Endothelial cell of umbilical vein (primary cell): ENCODE measurements around the gene NTRK2. TPM values are rescaled to one million over a fixed set of nuclear protein-coding genes. Genes with fewer than 3 reads are reported as not detected.

ENCODE experiments used
- BruUV-seq: library from RNA; stranded (reverse); fragments of 400-500 nt; replicated peaks from 2 replicates; lab custom pipeline; 2021; lab: Mats Ljungman, UMichigan
- CTCF ChIA-PET: fragments of 300-600, 350-600 bp; sonication (Branson Sonifier 250); formaldehyde crosslinking; loops from one replicate; lab custom pipeline; 2021; ENCODE audit warnings: antibody characterized with exemption, inconsistent platforms; lab: Charles Lee
- POLR2A ChIA-PET: fragments of 300-600, 350-600 bp; sonication (Branson Sonifier 250); formaldehyde crosslinking; loops from one replicate; lab custom pipeline; 2021; ENCODE audit warnings: antibody characterized with exemption, inconsistent platforms; lab: Charles Lee
- DNase-seq: peaks from one replicate; pipeline ENCODE4 v3.0.0-alpha.2; 2011; ENCODE audit warnings: low read depth, low spot score
- FAIRE-seq: peaks from 2 replicates; lab custom pipeline; 2011; peaks lifted over from hg19 to GRCh38; lab: Jason Lieb, UNC
- H2AFZ ChIP-seq: 2 replicates; pipeline ENCODE4 v1.6.0; 2012; ENCODE audit warnings: low read depth, low read length, control low read depth, inconsistent platforms
- H3K27ac ChIP-seq: 2 replicates; pipeline ENCODE4 v1.5.1; 2011; ENCODE audit warnings: low read depth, mild to moderate bottlenecking, control low read depth, low read length, moderate library complexity; ENCODE audit not compliant: insufficient read depth
- H3K27me3 ChIP-seq, 2 experiments: 2 replicates each; pipeline versions ENCODE4 v1.6.0 to v1.6.1; 2011; ENCODE audit warnings: low read length in 2 of 2, mixed read lengths in 1 of 2; ENCODE audit not compliant: control insufficient read depth in 2 of 2, insufficient read depth in 2 of 2
- H3K36me3 ChIP-seq, 2 experiments: 2 replicates in 1 of 2; 3 replicates in 1 of 2; pipeline ENCODE4 v1.5.1; 2011; ENCODE audit warnings: low read length in 2 of 2, mild to moderate bottlenecking in 1 of 2, moderate library complexity in 1 of 2; ENCODE audit not compliant: control insufficient read depth in 2 of 2, insufficient read depth in 2 of 2; ENCODE audit errors: extremely low read depth in 1 of 2
- H3K4me1 ChIP-seq: 3 replicates; pipeline ENCODE4 v1.5.1; 2011; ENCODE audit warnings: mild to moderate bottlenecking, low read length; ENCODE audit not compliant: control insufficient read depth, insufficient read depth; ENCODE audit errors: extremely low read depth
- H3K4me2 ChIP-seq: 2 replicates; pipeline ENCODE4 v1.6.1; 2011; ENCODE audit warnings: low read length, control low read depth, mixed read lengths; ENCODE audit not compliant: insufficient read depth
- H3K4me3 ChIP-seq, 3 experiments: fragments of 200-600 bp in 1 of 3; sonication (generic), shearing (Covaris generic) in 1 of 3; replicated peaks in 1 of 3; 2 replicates each; pipeline ENCODE4 v1.5.1; 2011 to 2016; ENCODE audit warnings: control low read depth in 3 of 3, low read length in 3 of 3, mild to moderate bottlenecking in 2 of 3, inconsistent platforms in 1 of 3, low read depth in 1 of 3, moderate library complexity in 1 of 3; ENCODE audit not compliant: insufficient read depth in 1 of 3
- H3K79me2 ChIP-seq: 2 replicates; pipeline ENCODE4 v1.6.0; 2012; ENCODE audit warnings: low read length, inconsistent platforms; ENCODE audit not compliant: control insufficient read depth, insufficient read depth
- H3K9ac ChIP-seq: replicated peaks from 2 replicates; pipeline ENCODE3; 2011; ENCODE audit warnings: low read length, control low read depth; ENCODE audit not compliant: insufficient read depth; ENCODE audit errors: extremely low read depth
- H3K9me1 ChIP-seq: replicated peaks from 3 replicates; pipeline ENCODE4 v1.6.0; 2011; ENCODE audit warnings: mild to moderate bottlenecking, low read length; ENCODE audit not compliant: control insufficient read depth, insufficient read depth; ENCODE audit errors: extremely low read depth
- H3K9me3 ChIP-seq: replicated peaks from 2 replicates; pipeline ENCODE4 v1.5.1; 2012; ENCODE audit warnings: low read length, inconsistent platforms; ENCODE audit not compliant: control insufficient read depth, insufficient read depth
- H4K20me1 ChIP-seq: replicated peaks from 2 replicates; pipeline ENCODE3; 2011; ENCODE audit warnings: mild to moderate bottlenecking, low read length; ENCODE audit not compliant: control insufficient read depth, insufficient read depth; ENCODE audit errors: extremely low read depth
- CTCF ChIP-seq, 2 donors: IDR thresholded peaks; 1 replicate in 1 of 2; 2 replicates in 1 of 2; pipeline ENCODE4 v1.5.1; 2011; ENCODE audit warnings: low read length in 2 of 2, mild to moderate bottlenecking in 2 of 2, moderate library complexity in 2 of 2, control low read depth in 1 of 2, inconsistent platforms in 1 of 2, low read depth in 1 of 2; ENCODE audit not compliant: insufficient read depth in 1 of 2; ENCODE audit errors: extremely low read depth in 1 of 2
- EZH2 ChIP-seq: IDR thresholded peaks from 2 replicates; pipeline ENCODE4 v1.6.1; 2012; ENCODE audit warnings: borderline replicate concordance, low read depth, mild to moderate bottlenecking, moderate library complexity, low read length, inconsistent platforms; ENCODE audit not compliant: severe bottlenecking
- FOS ChIP-seq: IDR thresholded peaks from 2 replicates; pipeline ENCODE4 v1.6.1; 2011; ENCODE audit warnings: mild to moderate bottlenecking, low read length, moderate library complexity, borderline replicate concordance; ENCODE audit not compliant: insufficient read depth
- GATA2 ChIP-seq: IDR thresholded peaks from 2 replicates; pipeline ENCODE4 v1.7.0; 2011; ENCODE audit warnings: low read depth, mild to moderate bottlenecking, moderate library complexity, mixed read lengths, low read length; ENCODE audit not compliant: insufficient read length, insufficient read depth
- JUN ChIP-seq: IDR thresholded peaks from 2 replicates; pipeline ENCODE4 v1.6.1; 2011; ENCODE audit warnings: borderline replicate concordance, low read depth; ENCODE audit not compliant: insufficient read length, insufficient read depth
- MYC ChIP-seq: IDR thresholded peaks from one replicate; pipeline ENCODE4 v1.6.1; 2011; ENCODE audit warnings: mild to moderate bottlenecking, low read depth, low read length
- POLR2A ChIP-seq: IDR thresholded peaks from 2 replicates; pipeline ENCODE4 v1.6.1; 2012; ENCODE audit warnings: low read depth, mild to moderate bottlenecking, control low read depth, low read length
- POLR2AphosphoS5 ChIP-seq: IDR thresholded peaks from 2 replicates; pipeline ENCODE4 v1.6.1; 2012; ENCODE audit warnings: low read depth, mild to moderate bottlenecking, control low read depth, low read length, moderate library complexity; ENCODE audit not compliant: insufficient read depth
- dilution Hi-C: fragments of 300-500 bp; cut with MboI; formaldehyde crosslinking; loops from one replicate; pipeline ENCODE4 v1.15.0; 2019; ENCODE audit warnings: low sequenced_read_pairs; ENCODE audit not compliant: extremely low pct_ligation_motif_present
- intact Hi-C: fragments of 100-400 bp; cut with micrococcal nuclease; formaldehyde crosslinking; loops from one replicate; pipeline ENCODE4 v1.10.0; 2022
- polyA plus RNA-seq, 4 experiments: library from polyadenylated mRNA; depleted of rRNA in 3 of 4; stranded (reverse) in 3 of 4; unstranded in 1 of 4; fragments of >200 nt; gene quantifications; 2 replicates each; pipeline versions ENCODE4 v1.2.1 to v1.2.3, GENCODE V29; 2011 to 2012; ENCODE audit warnings: missing spikeins in 1 of 4
- total RNA-seq: library from RNA; stranded (reverse); gene quantifications from 2 replicates; pipeline ENCODE4 v1.2.3, GENCODE V29; 2021
- TF ChIP-seq, protein P1 (sequence below): IDR thresholded peaks from 2 replicates; pipeline ENCODE4 v1.6.1; 2011; ENCODE audit not compliant: insufficient read depth, insufficient read length

Gene NTRK2
- total and polyA plus RNA-seq, 2 donors (not counting 3 experiments of a cell fraction or from before 2014, with no cell fraction given): 0.01 to 0.13 TPM

DNA sequence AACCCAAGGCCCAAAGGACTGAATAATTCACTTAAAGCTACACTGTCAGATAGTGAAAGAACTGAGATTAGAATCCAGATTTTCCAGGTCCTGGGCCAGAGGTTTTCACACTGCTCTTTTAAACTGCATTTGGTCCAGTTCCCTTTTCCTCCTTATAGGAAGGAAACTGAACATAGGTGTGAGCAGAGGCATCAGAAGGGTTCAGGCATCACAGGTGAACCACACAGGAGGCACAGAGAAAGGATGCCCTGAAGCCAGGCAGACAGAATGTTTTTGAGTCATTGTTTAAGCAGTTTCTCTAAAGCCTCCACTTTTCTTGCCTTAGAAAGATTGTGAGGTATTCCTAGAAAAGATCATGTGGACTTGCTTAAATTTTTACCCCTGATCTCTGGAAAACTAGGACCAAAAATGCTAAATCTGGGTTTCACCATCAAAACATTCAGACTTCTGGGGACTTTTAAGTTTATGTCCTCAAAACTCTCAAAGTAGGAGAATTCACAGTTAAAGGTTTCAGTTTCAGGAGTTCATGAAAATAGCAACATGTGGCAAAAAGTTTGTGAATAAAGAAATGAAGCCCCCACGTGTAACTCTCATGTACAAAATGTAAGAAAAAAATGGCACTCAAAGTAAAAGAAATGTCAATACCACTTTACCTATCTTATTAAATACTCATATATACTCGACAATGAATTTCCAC lies 386.1 kb downstream of the NTRK2 start:
- no TSS peak for BruUV-seq
- CTCF ChIA-PET: no interaction called here
- no peak for FAIRE-seq

More for the DNA sequence above, 386.1 kb downstream of the NTRK2 start:
- Histone ChIP-seq H3K27ac (no peak overlapping the region), H2AFZ (no peak overlapping the region), H3K79me2 (no peaks in the 10 kb centered on the region), H4K20me1 (no peaks in the 10 kb centered on the region), H3K9me3 (no peaks in the 10 kb centered on the region), H3K4me2 (no peak overlapping the region), H3K4me1 (no peaks in the 10 kb centered on the region), H3K36me3 (no peaks in the 10 kb centered on the region), H3K9me1 (no peaks in the 10 kb centered on the region), H3K4me3 (no peak overlapping the region), H3K27me3 (no peaks in the 10 kb centered on the region), H3K9ac (no peak overlapping the region)
- POLR2A ChIA-PET: no interaction called here
- dilution Hi-C loops (no loop called here), intact Hi-C loops (no loop called here)
- no peak for TF ChIP-seq FOS
- TF ChIP-seq JUN: no peak
- TF ChIP-seq GATA2: no peak
- TF ChIP-seq MYC: no peak
- TF ChIP-seq EZH2: no peak
- TF ChIP-seq, protein P1, sequence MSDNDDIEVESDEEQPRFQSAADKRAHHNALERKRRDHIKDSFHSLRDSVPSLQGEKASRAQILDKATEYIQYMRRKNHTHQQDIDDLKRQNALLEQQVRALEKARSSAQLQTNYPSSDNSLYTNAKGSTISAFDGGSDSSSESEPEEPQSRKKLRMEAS: no peak
- no peak for TF ChIP-seq POLR2AphosphoS5
- no peak for TF ChIP-seq CTCF (IDR thresholded peaks at IDR 0.05; ENCODE audit: extremely low read depth in 1 of 2, insufficient read depth in 1 of 2, low read depth in 1 of 2, low read length in 2 of 2)
- no peak for TF ChIP-seq POLR2A
- no peak for DNase-seq
